Mucosa of stomach (tissue), 1 donor: ENCODE measurements around the gene CBX4.

Experiments used
- H3K27me3 ChIP-seq: one replicate; pipeline ENCODE4 v1.7.0; 2013; ENCODE audit warnings: mild to moderate bottlenecking, low read length; ENCODE audit not compliant: control insufficient read depth, insufficient read depth
- H3K36me3 ChIP-seq: one replicate; pipeline ENCODE4 v1.7.0; 2013; ENCODE audit warnings: low read length; ENCODE audit not compliant: control insufficient read depth, insufficient read depth
- H3K4me1 ChIP-seq: one replicate; pipeline ENCODE4 v1.7.0; 2013; ENCODE audit warnings: mild to moderate bottlenecking, low read length; ENCODE audit not compliant: control insufficient read depth, insufficient read depth
- H3K4me3 ChIP-seq: one replicate; pipeline ENCODE4 v1.7.0; 2013; ENCODE audit warnings: low read length
- H3K9ac ChIP-seq: one replicate; pipeline ENCODE4 v1.7.0; 2013; ENCODE audit warnings: mild to moderate bottlenecking, low read length, moderate library complexity
- H3K9me3 ChIP-seq: one replicate; pipeline ENCODE4 v1.7.0; 2013; ENCODE audit warnings: mild to moderate bottlenecking, low read length, moderate library complexity; ENCODE audit not compliant: control insufficient read depth
- donor health status: Pancreatic carcinoma.

CBX4 gene

DNA sequence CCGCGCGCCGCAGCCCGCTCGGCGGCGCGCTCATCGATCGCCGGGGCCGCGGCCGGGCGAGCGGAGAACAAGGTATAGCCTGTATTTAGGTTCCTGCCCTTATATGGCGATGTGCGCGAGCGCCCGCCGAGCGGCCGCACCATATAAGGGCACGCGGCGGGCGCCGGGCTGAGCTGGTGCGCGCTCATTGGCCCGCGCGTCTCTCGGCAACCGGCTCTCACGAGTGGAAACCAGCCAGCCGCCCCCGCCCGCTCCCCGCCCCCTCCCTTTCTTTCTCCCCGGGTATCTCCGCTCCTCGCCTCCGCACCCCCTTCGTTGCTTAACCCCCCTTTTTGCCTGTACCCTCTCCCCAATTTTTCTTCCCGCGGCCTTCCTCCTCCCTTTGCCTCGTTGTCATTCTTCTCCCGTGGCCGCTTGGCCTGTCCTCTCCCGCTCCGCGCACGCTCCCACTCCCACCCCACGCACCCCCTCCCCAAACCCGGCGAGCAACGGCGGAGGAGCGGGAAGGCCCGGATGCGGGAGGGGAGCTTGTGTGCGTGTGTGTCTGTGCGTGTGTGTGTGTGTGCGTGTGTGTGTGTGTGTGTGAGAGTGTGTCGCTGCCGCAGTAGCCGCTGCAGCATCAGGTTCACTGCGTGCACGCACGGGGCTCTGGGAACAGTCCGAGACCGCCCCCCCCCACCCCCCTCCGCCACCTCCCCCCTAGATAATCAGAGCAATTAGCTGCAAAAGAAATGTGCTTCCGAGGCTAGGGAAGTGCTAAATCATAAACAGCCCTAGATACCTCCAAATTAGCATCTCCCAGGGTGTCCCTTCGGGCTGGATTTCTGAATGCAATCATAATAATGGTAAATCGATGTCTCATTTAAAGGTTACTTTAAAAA, 28.9 kb downstream of the CBX4 start:
- Histone ChIP-seq H3K27me3 (peaks cover 82% of the 10 kb centered on the region), H3K4me1 (peaks cover 45% of the 10 kb centered on the region), H3K4me3 (no peak overlapping the region), H3K36me3 (no peaks in the 10 kb centered on the region), H3K9ac (no peak overlapping the region), H3K9me3 (no peaks in the 10 kb centered on the region)

DNA sequence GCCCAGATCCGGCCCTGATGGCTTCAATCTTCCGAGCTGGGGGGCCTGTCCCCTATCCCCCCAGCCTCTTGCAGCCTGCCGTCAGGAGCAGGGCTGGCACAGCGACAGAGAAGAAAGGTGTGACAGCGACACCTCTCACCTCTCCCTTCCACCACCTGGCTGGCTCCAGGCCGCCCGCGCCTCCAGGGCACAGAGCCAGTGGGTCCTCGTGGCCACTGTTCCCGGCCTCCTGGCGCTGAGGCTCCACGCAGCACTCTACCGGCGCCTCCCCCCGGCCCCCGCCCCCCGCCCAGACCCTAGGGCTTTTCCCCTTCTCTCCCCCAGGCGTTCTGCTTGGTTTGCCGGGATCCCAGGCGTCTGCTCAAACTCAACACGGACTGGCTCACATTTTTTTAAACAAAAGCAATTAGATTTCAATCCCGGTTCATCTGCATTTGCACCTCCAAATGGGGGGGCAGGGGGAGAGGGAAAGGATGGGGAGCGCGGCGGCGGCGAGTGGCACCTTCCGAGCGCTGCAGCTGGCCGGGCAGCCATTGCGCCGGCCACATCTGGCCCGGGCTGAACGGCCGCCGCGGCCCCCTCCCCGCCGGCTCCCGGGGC, 29.6 kb downstream of the CBX4 start:
- Histone ChIP-seq H3K27me3 (peaks cover 83% of the 10 kb centered on the region), H3K4me1 (peaks cover 39% of the 10 kb centered on the region), H3K9me3 (no peaks in the 10 kb centered on the region), H3K4me3 (no peak overlapping the region), H3K9ac (no peak overlapping the region), H3K36me3 (no peaks in the 10 kb centered on the region)

DNA sequence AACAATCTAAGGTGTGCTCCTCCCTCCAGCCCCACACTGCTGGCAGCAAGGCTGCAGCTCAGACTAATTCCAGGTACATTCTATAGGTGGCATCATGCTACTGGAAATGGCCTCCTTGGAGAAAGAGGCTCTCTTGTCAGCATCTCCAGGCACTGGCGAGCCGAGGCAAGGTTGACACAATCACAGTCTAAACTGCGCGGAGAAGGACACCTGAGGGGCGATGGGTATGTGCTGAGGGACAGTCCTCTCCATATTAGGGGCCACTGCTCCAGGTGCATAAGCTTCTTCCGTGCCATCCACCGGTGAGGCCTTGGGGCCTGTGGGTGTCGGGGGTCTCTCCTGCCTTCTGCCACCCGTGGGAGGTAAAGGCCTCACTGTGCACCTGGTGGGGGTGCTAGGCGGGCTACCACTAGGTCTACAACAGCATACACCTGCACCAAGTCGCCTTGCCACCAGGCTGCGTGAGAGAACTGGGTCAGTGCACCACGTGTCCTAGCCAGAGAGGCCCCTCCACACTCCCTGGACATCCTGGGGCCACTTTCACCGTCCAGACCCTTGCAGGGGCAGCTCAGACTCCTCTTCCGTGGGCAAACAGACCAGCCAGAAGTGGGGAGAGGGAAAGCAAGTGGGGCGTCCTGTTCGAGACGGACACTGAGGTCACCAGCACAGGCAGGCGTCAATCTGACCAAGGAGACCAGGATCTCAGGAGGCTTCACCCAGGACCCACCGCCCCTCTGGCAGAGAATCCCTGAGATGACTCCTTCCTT, 30.3 kb downstream of the CBX4 start:
- Histone ChIP-seq H3K4me3 (no peak overlapping the region), H3K36me3 (no peaks in the 10 kb centered on the region), H3K4me1 (peaks cover 38% of the 10 kb centered on the region), H3K27me3 (peaks cover 83% of the 10 kb centered on the region), H3K9ac (no peak overlapping the region), H3K9me3 (no peaks in the 10 kb centered on the region)

DNA sequence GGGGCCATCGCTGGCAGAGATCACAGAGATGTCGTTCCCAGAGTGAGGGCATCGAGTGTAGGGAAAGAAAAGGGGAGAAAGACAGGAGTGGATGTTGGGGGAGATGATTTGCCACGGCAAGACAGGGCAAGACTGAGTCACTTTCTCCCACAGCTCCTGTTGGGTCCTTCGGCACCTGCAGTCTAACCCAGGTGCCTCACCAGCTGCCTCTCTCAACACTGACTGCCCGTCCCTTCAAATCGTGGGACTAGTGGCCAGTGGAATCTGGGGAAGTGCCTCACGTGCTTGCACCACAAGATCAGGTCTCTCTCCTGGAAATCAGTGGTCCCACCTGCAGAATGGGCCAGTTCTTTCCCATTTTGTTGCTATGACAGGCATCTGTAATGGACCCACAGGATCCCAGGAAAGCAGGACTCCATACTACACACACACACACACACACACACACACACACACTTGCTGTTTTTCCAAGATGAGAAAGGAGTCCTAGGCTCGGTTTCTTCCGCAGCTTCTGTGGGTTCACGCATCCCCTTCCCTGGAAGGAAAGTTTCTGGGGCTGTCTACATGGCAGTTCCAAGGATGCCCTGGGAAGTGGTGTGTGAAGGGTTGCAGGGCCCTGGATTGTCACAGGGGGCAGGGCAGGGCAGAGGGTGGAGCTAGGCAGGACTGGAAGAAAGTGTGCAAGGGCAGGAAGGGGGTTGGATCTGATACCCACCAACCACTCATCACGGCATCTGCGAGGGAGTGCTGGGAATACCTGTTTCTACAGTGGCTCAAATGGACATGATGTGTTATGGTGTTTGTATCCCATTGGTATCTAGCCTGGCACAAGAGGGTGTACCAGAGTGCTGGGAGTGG, 32.1 kb downstream of the CBX4 start:
- Histone ChIP-seq H3K9ac (no peak overlapping the region), H3K36me3 (no peaks in the 10 kb centered on the region), H3K9me3 (no peaks in the 10 kb centered on the region), H3K4me1 (peaks cover 38% of the 10 kb centered on the region), H3K27me3 (peaks cover 93% of the 10 kb centered on the region), H3K4me3 (no peak overlapping the region)

DNA sequence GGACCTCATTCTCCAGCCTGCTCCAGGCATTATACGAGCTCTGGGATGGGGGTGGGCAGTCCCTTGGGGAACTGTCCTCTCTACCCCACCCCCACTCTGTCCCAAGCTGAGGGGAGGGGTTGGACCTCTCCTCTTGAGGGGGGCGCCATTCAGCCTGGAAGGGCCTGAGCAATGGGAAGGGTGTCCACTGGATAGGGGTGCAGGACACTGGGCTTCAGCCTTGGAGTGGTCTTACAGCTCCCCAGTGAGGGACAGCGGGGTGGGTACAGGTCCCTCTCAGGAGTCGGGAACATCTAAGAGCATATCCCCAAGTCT, 32.8 kb downstream of the CBX4 start:
- Histone ChIP-seq H3K27me3 (peaks cover 93% of the 10 kb centered on the region), H3K9ac (no peak overlapping the region), H3K36me3 (no peaks in the 10 kb centered on the region), H3K9me3 (no peaks in the 10 kb centered on the region), H3K4me1 (peaks cover 36% of the 10 kb centered on the region), H3K4me3 (no peak overlapping the region)

DNA sequence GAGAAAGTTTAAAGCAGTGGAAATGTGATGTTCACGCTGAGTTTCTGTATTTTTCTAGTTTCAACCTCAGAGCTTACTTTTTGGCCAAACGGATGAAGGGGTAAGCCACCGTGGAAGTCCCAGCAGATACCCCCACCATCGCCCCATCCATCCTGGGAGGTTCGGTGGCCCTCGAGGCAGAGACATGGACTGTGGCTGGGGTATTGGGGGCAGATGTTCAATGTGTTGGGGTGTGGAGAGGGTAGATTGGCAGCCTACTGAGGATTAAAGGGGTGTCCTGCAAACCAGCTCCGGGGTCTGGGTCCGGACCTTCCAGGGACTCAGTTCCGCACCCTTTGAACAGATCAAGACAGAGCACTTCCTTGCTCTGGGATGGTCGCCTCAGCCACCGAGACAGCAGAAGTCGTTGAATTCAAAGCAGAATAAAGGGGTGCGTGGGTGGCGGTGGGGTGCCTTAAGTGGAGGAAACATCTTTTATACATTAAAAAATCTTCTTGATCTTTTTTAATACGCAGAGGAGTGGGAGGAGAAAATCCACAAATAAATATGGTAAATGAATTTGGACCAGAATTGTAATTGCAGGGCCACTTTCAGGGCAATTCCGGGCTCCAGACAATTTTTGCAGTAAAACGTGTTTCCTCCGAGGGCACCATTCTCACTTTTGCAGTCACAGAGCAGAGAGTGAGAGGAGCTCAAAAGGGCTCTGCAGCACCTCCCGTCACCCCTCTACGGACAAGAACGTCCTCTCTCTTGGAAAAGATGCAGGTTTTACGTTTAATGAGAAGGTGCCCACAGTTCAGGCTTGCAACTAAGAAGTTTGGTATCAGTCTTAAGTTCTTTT, 34.2 kb downstream of the CBX4 start:
- Histone ChIP-seq H3K36me3 (no peaks in the 10 kb centered on the region), H3K4me3 (no peak overlapping the region), H3K27me3 (peaks cover 95% of the 10 kb centered on the region), H3K9ac (no peak overlapping the region), H3K9me3 (peaks cover 4% of the 10 kb centered on the region), H3K4me1 (peaks cover 43% of the 10 kb centered on the region)

DNA sequence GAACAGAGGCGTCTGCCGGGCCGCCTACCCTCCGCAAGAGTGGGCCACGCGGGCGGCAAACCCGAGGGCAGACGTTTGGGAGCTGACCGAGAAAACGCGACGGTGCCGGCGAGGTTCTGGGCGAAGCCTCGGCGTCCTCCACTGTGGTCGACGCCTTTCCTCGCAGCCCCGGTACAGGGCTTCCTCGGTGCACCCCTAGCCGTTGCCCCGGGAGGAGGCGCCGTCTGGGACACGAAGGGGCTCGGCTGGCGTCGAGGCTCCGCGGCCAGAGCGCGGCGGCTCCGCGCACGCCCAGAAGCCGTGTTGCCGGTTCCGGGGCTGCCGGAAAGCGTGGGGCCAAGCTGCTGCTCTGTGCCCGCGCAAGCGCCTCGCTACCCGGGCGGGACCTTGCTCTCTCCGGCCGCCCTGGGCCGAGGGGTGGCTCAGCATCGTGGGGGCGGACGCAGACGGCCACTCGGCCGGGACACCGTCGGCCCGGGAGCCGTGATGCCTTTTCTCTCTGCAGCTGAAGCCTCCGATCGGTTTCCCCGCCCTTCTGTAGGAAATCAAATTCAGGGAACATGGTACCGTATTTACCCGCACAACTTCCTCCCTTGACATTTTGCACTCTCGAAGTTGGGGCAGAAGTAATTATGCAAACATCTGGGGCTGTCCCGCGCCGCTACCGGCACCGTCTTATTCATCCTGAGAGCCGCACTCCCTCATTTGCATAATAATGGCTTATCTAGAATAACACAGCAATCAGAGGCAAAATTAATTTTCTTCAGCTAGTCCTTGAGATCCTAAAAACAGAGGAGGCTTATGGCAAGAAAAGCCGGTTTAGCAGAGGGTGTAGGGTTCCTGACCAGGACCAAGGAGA, 35.0 kb downstream of the CBX4 start:
- no peak overlapping the region for H3K9ac ChIP-seq
- H3K4me1 ChIP-seq = peaks cover 48% of the 10 kb centered on the region
- H3K4me3 ChIP-seq = peak overlapping the region; percentile 17
- H3K27me3 ChIP-seq = peaks cover 100% of the 10 kb centered on the region
- H3K9me3 ChIP-seq = peaks cover 4% of the 10 kb centered on the region
- H3K36me3 ChIP-seq = no peaks in the 10 kb centered on the region

DNA sequence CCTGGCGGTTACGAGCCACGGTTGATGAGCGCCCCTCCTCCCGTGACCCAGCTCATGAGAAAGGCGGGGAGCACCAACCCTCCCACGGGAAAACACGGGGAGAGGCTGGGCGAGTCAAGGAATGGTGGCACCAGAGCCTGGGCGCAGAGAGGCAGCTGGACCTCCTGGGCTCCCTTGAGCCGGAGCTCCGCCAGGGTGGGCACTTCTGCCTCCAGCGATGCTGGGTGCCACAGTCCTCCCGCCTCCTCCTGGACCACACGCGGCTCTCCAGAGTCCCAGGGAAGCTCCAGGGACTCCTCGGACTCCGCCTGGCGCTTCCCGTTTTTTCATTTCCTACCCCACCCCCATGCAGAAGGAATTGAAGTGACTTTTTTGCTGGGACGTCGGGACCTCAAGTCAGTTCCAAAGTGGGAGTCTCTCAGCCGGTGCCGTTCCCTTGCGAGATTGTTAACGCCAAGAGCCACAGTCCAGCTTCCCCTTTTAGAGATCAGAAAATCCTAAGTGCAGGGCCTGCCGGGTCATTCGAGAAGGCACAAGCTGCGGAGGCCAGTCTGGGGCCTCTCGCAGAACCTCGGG, 35.7 kb downstream of the CBX4 start:
- Histone ChIP-seq H3K9me3 (peaks cover 4% of the 10 kb centered on the region), H3K27me3 (peaks cover 100% of the 10 kb centered on the region), H3K9ac (no peak overlapping the region), H3K4me3 (no peak overlapping the region), H3K4me1 (peaks cover 49% of the 10 kb centered on the region), H3K36me3 (no peaks in the 10 kb centered on the region)

DNA sequence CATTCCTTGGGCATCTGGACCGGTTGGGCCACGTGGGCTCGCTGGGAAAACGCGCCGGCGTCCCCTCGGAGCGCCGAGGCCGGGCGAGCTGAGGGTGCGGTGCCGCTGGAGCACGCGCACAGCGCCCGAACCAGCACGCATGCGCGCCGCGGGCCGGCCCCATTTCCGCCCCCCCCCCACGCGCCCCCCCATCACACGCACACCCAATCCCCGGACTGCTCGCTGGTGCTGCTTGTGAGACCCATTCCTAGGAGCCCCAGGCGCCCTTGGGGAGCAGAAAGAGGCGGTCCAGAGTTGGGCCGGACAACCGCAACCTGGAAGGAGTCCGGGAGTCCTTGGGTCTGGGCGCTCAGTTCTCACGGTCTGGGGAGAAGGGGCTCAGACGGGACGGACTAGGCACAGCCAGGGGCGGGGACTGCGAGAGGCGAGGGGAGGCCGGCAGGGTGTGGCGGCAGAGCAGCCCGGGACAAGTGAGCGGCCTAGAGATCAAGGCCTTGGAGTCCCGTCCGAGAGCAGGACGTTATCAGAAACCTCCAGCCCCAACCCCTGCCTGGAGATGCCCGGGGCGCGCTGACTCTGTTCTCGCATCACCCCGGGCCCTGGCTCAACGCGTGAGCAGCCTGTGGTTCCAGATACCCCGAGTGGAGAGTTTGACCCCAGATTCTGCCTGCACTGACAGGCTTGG, 36.4 kb downstream of the CBX4 start:
- H3K9me3 ChIP-seq = peaks cover 4% of the 10 kb centered on the region

More for the DNA sequence above, 36.4 kb downstream of the CBX4 start:
- peaks cover 56% of the 10 kb centered on the region for H3K4me1 ChIP-seq
- H3K27me3 ChIP-seq = peaks cover 100% of the 10 kb centered on the region
- H3K36me3 ChIP-seq = no peaks in the 10 kb centered on the region
- H3K4me3 ChIP-seq = no peak overlapping the region
- no peak overlapping the region for H3K9ac ChIP-seq
